HEK293 (cell line): Measurements from ENCODE around the gene INTS15.

Source experiments
- CTCF ChIA-PET: fragments of 350-600 bp; formaldehyde crosslinking; extraction: SDS; loops from one replicate; lab custom pipeline; 2021; ENCODE audit warnings: antibody characterized with exemption; lab: Yijun Ruan, JAX
- POLR2A ChIA-PET: fragments of 300-600 bp; formaldehyde crosslinking; extraction: SDS; loops from one replicate; lab custom pipeline; 2020; ENCODE audit warnings: antibody characterized with exemption, inconsistent platforms; lab: Yijun Ruan, JAX
- H3K27ac ChIP-seq: fragments of 200-500 bp; sonication (Bioruptor generic); 2 replicates; pipeline ENCODE4 v1.5.1; 2014; ENCODE audit warnings: low read depth, low read length, control low read depth, inconsistent platforms; ENCODE audit errors: extremely low read depth
- H3K36me3 ChIP-seq, 2 experiments: fragments of 200-500 bp in 1 of 2; sonication (Bioruptor generic) in 1 of 2; 1 replicate in 1 of 2; 2 replicates in 1 of 2; pipeline ENCODE4 v1.5.1; 2014 to 2017; ENCODE audit warnings: inconsistent platforms in 2 of 2, low read length in 2 of 2; ENCODE audit not compliant: control insufficient read depth in 2 of 2, insufficient read depth in 1 of 2
- H3K4me1 ChIP-seq: fragments of 200-500 bp; sonication (Bioruptor generic); 2 replicates; pipeline ENCODE4 v1.5.1; 2014; ENCODE audit warnings: mild to moderate bottlenecking, low read length, inconsistent platforms; ENCODE audit not compliant: control insufficient read depth, insufficient read depth
- H3K4me3 ChIP-seq: 2 replicates; pipeline ENCODE4 v1.5.1; 2011; ENCODE audit warnings: low read depth, mild to moderate bottlenecking, control low read depth, low read length, moderate library complexity
- H3K9me3 ChIP-seq: fragments of 200-500 bp; sonication (Bioruptor generic); 2 replicates; pipeline ENCODE4 v1.5.1; 2014; ENCODE audit warnings: low read depth, low read length, inconsistent platforms; ENCODE audit not compliant: control insufficient read depth, insufficient read depth
- CTCF ChIP-seq: fragments of 450-650 bp; formaldehyde crosslinking; IDR thresholded peaks from 2 replicates; pipeline ENCODE4 v1.5.1; 2016; ENCODE audit warnings: missing biosample characterization, missing genetic modification characterization
- EGR2 ChIP-seq: fragments of 450-650 bp; formaldehyde crosslinking; IDR thresholded peaks from 2 replicates; pipeline ENCODE4 v1.5.1; 2016; ENCODE audit warnings: low read depth, missing biosample characterization, missing genetic modification characterization
- KLF16 ChIP-seq: fragments of 450-650 bp; formaldehyde crosslinking; IDR thresholded peaks from 2 replicates; pipeline ENCODE4 v1.5.1; 2017; ENCODE audit warnings: missing biosample characterization, missing genetic modification characterization
- OVOL3 ChIP-seq: fragments of 450-650 bp; formaldehyde crosslinking; IDR thresholded peaks from 2 replicates; pipeline ENCODE4 v1.5.1; 2016; ENCODE audit warnings: missing biosample characterization, missing genetic modification characterization
- RBAK ChIP-seq: fragments of 450-650 bp; formaldehyde crosslinking; IDR thresholded peaks from 2 replicates; pipeline ENCODE4 v1.5.1; 2016; ENCODE audit warnings: missing biosample characterization, missing genetic modification characterization
- TSHZ1 ChIP-seq: fragments of 450-650 bp; formaldehyde crosslinking; IDR thresholded peaks from 2 replicates; pipeline ENCODE4 v1.5.1; 2016; ENCODE audit warnings: missing biosample characterization, missing genetic modification characterization, borderline replicate concordance
- ZBTB20 ChIP-seq: fragments of 450-650 bp; formaldehyde crosslinking; IDR thresholded peaks from 2 replicates; pipeline ENCODE4 v1.5.1; 2016; ENCODE audit warnings: missing biosample characterization, missing genetic modification characterization
- ZNF121 ChIP-seq: fragments of 450-650 bp; formaldehyde crosslinking; IDR thresholded peaks from 2 replicates; pipeline ENCODE4 v1.5.1; 2016; ENCODE audit warnings: missing biosample characterization, missing genetic modification characterization
- ZNF174 ChIP-seq: fragments of 450-650 bp; formaldehyde crosslinking; IDR thresholded peaks from 2 replicates; pipeline ENCODE4 v1.5.0; 2017; ENCODE audit warnings: missing biosample characterization, mild to moderate bottlenecking, missing genetic modification characterization
- ZNF248 ChIP-seq: fragments of 450-650 bp; formaldehyde crosslinking; IDR thresholded peaks from 2 replicates; pipeline ENCODE4 v1.5.1; 2017; ENCODE audit warnings: missing biosample characterization, missing genetic modification characterization
- ZNF324 ChIP-seq: fragments of 450-650 bp; formaldehyde crosslinking; IDR thresholded peaks from 2 replicates; pipeline ENCODE4 v1.5.1; 2016; ENCODE audit warnings: missing biosample characterization, missing genetic modification characterization
- ZNF514 ChIP-seq: fragments of 450-650 bp; formaldehyde crosslinking; IDR thresholded peaks from 2 replicates; pipeline ENCODE4 v1.5.1; 2016; ENCODE audit warnings: missing biosample characterization, missing genetic modification characterization
- ZNF560 ChIP-seq: fragments of 450-650 bp; formaldehyde crosslinking; IDR thresholded peaks from 2 replicates; pipeline ENCODE4 v1.5.1; 2017; ENCODE audit warnings: missing biosample characterization, missing genetic modification characterization, borderline replicate concordance
- ZNF692 ChIP-seq: fragments of 450-650 bp; formaldehyde crosslinking; IDR thresholded peaks from 2 replicates; pipeline ENCODE4 v1.5.1; 2016; ENCODE audit warnings: missing biosample characterization, missing genetic modification characterization
- ZNF791 ChIP-seq: fragments of 450-650 bp; formaldehyde crosslinking; IDR thresholded peaks from 2 replicates; pipeline ENCODE4 v1.5.1; 2016; ENCODE audit warnings: missing biosample characterization, missing genetic modification characterization
- ZSCAN16 ChIP-seq: fragments of 450-650 bp; formaldehyde crosslinking; IDR thresholded peaks from 2 replicates; pipeline ENCODE4 v1.5.1; 2016; ENCODE audit warnings: missing biosample characterization, missing genetic modification characterization
- ZSCAN18 ChIP-seq: fragments of 450-650 bp; formaldehyde crosslinking; IDR thresholded peaks from 2 replicates; pipeline ENCODE4 v1.5.1; 2016; ENCODE audit warnings: missing biosample characterization, missing genetic modification characterization

The INTS15 gene

GRCh38 chr7:6589829-6590644 lies at the start of gene INTS15 (continued):
- no peak for TF ChIP-seq ZNF560 (tag by site-specific recombination)
- peak; percentile 99 for TF ChIP-seq ZBTB20 (tag by site-specific recombination)
- TF ChIP-seq ZNF248 (tag by site-specific recombination), result no peak
- TF ChIP-seq EGR2, result no peak
- TF ChIP-seq RBAK (tag by site-specific recombination), result no peak
- no peak for TF ChIP-seq ZNF791 (tag by site-specific recombination)
- peak; percentile 27; the same call in 1 of the 2 replicates for TF ChIP-seq ZNF692 (tag by site-specific recombination)
- TF ChIP-seq ZNF324, result no peak
- no peak for TF ChIP-seq TSHZ1 (tag by site-specific recombination)
- TF ChIP-seq OVOL3 (tag by site-specific recombination), result no peak
- no peak for TF ChIP-seq ZNF514 (tag by site-specific recombination)
- no peak for TF ChIP-seq KLF16 (tag by site-specific recombination)
- TF ChIP-seq ZSCAN18 (tag by site-specific recombination), result no peak
- TF ChIP-seq CTCF (tag by site-specific recombination), result peak; percentile 53
- TF ChIP-seq ZSCAN16 (tag by site-specific recombination), result no peak
- TF ChIP-seq, all 188 proteins: peak for 21

GRCh38 chr7:6542368-6542767 lies 47.5 kb upstream of the INTS15 start:
- CTCF ChIA-PET, result interaction anchor here (0.6 to 0.7 kb wide), 2 partner anchors 382 to 703 kb away, joined by 3 to 5 read pairs; no protein-coding TSS in a partner anchor
- no peak overlapping the region for H3K4me3 ChIP-seq
- POLR2A ChIA-PET, result no interaction called here
- H3K27ac ChIP-seq, result no peak overlapping the region
- no peaks in the 10 kb centered on the region for H3K4me1 ChIP-seq
- no peaks in the 10 kb centered on the region for H3K36me3 ChIP-seq
- TF ChIP-seq ZNF174 (no peak), ZNF121 (peak; percentile 72; the same call in 1 of the 2 replicates)
- TF ChIP-seq, all 188 proteins: peak for 1
- H3K9me3 ChIP-seq, result no peaks in the 10 kb centered on the region
